Pulmonary artery endothelial cell (primary cell): ENCODE results near the gene OASL. TPM values are rescaled to one million over a fixed set of nuclear protein-coding genes. Genes with fewer than 3 reads are reported as not detected.

ENCODE experiments used
- total RNA-seq: library from RNA; depleted of rRNA; stranded (reverse); fragments of >200 nt; gene quantifications from 2 replicates; pipeline ENCODE4 v1.2.3, GENCODE V29; 2014

OASL gene
- total RNA-seq, 1 donor from 2014 or later = 0.40 TPM

Other genes with a start within 250 kb of the OASL start
- gene SPPL3, start 134.9 kb downstream of the OASL start, total RNA-seq = 3.8 and 5.1 TPM in 2 replicates
- not detected in 2 replicates for gene HNF1A, start 60.7 kb downstream of the OASL start, total RNA-seq
- gene C12orf43, start 22.8 kb downstream of the OASL start, total RNA-seq = 18.5 and 29.1 TPM in 2 replicates
- gene P2RX7, start 93.6 kb upstream of the OASL start, total RNA-seq = 1.7 and 7.6 TPM in 2 replicates
- gene P2RX4, start 170.9 kb upstream of the OASL start, total RNA-seq = 70.5 and 80.9 TPM in 2 replicates